ENCODE results near the gene YTHDF1.
"Not testable (repeated sequence)": the region's sequence is repeated elsewhere in the genome, so short reads cannot be mapped to it uniquely, and the experiment has no call there.

Gene YTHDF1

GRCh38 chr20:63167918-63168520, 47.9 kb downstream of the YTHDF1 start:
- no peak for DNase-seq

- no peak for DNase-seq
These were observed 48.7 kb downstream of the YTHDF1 start for GRCh38 chr20:63167026-63167917.

- no peak for DNase-seq
These were observed 49.5 kb downstream of the YTHDF1 start for GRCh38 chr20:63166193-63167020.

- DNase-seq = no peak
These were observed 50.4 kb downstream of the YTHDF1 start for GRCh38 chr20:63165356-63166192.

- no peak for DNase-seq
These were observed 51.2 kb downstream of the YTHDF1 start for GRCh38 chr20:63164484-63165355.

GRCh38 chr20:63163596-63164483, 52.1 kb downstream of the YTHDF1 start:
- no peak for DNase-seq

- no peak for DNase-seq
These were observed 52.8 kb downstream of the YTHDF1 start for GRCh38 chr20:63163171-63163570.

- no peak for DNase-seq
These were observed 53.6 kb downstream of the YTHDF1 start for GRCh38 chr20:63162206-63162795.

GRCh38 chr20:63161176-63161651, 54.7 kb downstream of the YTHDF1 start:
- DNase-seq = no peak

- DNase-seq = no peak
These were observed 55.2 kb downstream of the YTHDF1 start for GRCh38 chr20:63160641-63161175.

GRCh38 chr20:63159826-63160640, 55.9 kb downstream of the YTHDF1 start:
- DNase-seq = no peak

- not testable (repeated sequence) for DNase-seq
These were observed 56.7 kb downstream of the YTHDF1 start for GRCh38 chr20:63159251-63159650.

- DNase-seq = no peak
These were observed 57.1 kb downstream of the YTHDF1 start for GRCh38 chr20:63158845-63159244.

GRCh38 chr20:63158352-63158751, 57.6 kb downstream of the YTHDF1 start:
- DNase-seq = no peak

GRCh38 chr20:63157431-63157830, 58.5 kb downstream of the YTHDF1 start:
- DNase-seq = not testable (repeated sequence)

GRCh38 chr20:63156221-63156671, 59.7 kb downstream of the YTHDF1 start:
- no peak for DNase-seq

- DNase-seq = no peak
These were observed 60.4 kb downstream of the YTHDF1 start for GRCh38 chr20:63155266-63156165.

All from NCI-H187 treated with DMSO at 0.1 percent for 48 hours (cell line).